Measurements from ENCODE around the gene DIS3L2.
"Not testable (repeated sequence)": the region's sequence is repeated elsewhere in the genome, so short reads cannot be mapped to it uniquely, and the experiment has no call there.

Gene DIS3L2

DNA sequence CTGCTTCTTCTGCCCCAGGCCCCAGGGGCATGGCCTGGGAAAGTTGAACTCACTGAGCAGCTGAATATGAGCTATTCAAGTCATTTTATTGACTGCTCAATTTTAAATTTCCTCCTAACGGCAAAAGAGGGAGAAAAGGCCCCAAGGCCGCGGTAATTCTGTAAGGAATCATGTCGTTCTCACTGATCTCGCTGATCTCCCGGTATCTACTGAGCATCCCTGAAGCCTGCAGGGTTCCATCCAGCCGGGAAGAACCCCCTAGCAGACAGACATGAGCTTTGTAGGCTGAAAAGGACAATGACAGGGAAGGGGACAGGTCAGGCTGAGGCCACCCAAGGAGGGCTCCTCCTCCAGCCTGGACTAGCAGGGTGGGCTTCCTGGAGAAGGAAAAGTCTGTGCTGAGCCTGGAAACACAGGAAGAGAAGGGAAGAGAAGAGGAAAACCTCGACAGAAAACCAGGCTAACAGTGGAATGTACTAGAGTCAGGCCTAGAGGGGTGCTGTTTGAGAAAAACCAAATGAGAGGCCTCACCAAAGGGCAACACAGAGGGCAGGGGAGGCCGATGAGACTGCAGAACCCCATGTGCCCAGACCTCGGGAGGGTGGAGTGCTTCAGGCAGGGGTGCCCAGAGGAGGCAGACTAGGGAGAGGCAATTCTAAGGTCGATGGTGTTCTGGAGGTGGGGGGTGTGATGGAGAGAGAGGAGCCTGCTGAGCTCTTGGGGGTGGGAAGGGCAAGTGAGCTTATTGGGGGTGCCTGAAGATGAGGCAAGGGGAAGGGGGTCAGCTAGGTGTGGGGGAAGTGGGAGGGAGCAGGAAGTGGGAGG lies 32.4 kb upstream of the DIS3L2 start:
- no peak for DNase-seq (ENCODE audit: low read depth)

DNA sequence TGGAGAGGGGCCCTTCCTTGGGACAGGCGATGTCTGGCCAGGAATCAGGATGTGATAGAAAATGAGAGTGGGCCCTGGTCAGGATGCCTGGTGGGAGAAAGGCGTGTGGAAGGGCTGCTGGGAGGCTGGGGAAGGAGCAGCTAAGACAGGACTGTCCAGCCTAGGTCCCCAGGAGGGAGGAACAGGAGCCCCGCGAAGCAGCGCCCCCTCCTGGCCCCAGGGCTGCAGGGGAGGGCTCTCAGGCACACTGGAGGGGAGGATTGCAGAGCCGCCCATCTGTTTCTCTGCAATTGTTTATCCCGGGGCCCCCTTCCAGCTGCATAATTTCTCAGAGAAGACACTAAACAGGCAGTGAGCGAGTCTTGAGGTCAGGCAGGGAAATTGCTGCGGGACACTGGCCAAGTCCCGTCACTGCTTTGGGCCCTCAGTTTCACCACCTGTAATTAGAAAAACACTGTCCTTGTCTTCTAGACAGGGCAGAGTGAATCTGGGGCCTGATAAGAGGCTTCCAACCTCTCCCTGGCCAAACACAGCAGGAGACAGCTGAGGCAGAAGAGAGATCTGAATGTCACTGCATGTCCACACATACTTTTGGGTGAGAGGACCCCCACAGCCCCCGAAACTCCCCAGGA lies 31.4 kb upstream of the DIS3L2 start:
- DNase-seq (ENCODE audit: low read depth): no peak

DNA sequence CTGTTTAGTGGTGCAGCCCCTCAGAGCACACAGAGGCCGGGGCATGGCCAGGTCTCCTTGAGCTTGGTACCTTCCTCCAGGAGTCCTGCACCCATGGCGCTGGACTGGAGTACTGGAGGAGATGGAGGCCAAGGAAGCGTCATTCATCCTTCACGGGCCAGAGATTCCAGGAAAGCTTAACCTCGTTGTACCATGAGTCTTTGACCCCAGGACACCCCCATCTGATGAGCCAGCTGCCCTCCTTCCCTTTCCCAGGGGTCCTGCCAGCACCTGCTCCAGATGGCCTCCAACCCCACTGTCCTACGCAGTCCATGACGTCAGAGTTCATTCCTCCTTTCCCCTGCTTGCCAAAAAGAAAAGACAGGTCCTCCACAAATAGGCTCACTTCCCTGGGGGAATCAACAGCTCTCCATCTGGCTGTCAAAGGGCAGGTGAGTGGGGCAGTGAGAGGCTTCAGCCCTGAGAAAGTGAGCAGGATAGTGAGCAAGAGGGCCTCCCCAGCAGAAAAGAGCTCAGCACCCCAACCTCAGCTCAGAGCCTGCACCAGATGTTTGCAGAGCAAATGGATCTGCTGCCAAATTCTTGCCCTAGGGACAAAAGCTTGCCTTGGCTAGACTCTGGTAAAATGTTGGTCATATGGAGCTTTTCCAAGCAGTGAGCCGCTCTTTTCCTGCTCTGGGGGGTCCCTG lies 30.8 kb upstream of the DIS3L2 start:
- no peak for DNase-seq (ENCODE audit: low read depth)

DNA sequence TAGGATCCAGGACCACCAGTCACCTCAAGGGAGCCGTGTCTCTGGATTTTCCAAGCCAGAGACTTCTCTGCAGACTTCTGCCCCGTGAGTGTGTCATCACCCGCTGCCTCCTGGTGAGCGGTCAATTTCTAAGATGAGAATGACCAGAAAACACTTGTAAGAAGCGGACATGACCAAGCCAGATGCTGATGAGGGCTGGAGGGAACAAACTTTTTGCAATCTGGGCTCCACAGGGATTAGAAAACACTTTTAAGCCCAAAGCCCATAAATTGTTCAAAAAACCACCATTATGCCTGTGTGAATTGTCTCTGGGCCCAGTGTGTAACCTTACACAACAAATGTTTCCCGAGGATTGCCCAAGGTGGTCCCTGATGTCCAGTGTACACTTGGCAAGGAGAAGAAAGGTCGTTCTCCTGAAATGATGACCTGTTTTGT lies 30.0 kb upstream of the DIS3L2 start:
- DNase-seq (ENCODE audit: low read depth): no peak

DNA sequence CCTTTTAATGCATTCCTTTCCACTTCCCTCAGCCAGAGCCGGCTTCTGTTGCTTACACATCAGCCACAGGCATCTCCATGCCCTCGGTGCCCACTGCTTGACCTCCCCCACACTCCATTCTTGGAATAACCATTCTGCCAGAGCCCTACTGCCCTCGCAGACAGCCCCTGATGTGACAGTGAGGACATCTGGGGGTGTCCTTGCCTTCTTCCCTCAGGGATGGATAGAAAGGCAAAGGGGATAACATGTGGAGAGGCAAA lies 28.9 kb upstream of the DIS3L2 start:
- no peak for DNase-seq (ENCODE audit: low read depth)

DNA sequence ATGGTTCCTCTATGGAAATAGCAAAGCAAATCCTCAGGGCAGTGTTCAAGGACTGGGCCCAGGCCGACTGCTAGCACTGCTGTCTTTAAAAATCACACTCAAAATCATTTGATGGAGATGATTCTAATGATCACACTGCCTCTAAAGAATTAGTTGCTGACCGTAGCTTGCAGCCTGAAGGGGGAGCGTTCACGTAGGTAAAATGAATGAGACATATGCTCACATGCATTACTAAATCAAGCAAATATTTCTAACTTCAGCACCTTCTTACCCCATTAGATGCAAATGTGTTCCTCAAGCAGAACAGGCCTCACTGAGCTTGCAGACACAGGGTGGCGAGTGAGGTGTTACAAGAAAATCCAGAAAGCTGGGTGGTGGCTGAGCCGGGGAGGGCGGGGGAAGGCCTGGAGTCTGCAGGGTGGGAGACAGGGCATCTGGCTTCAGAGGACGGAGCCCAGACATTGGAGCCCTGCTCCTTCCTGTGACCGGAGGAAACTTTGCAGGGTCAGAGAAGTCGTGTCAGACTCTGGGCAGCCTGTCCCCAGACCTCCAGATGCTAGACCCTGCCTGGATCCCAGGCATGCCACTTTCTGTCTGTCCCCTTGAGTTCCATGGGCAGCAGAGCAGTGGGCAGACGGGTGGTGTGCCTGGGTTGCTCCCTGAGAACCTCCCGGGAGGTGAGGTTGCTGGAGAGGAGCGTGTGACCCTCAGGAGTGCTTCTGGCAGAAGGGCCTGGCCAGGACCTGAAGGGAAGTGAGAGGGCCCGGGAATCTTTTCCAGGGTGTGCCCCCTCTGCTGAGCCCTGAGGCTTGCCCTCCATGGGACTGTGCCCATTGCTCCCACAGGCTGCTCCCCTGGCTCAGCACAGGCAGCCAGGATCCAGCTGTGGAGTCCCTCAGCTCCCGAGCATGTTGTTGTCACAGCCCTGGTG lies 28.3 kb upstream of the DIS3L2 start:
- no peak for DNase-seq (ENCODE audit: low read depth)

DNA sequence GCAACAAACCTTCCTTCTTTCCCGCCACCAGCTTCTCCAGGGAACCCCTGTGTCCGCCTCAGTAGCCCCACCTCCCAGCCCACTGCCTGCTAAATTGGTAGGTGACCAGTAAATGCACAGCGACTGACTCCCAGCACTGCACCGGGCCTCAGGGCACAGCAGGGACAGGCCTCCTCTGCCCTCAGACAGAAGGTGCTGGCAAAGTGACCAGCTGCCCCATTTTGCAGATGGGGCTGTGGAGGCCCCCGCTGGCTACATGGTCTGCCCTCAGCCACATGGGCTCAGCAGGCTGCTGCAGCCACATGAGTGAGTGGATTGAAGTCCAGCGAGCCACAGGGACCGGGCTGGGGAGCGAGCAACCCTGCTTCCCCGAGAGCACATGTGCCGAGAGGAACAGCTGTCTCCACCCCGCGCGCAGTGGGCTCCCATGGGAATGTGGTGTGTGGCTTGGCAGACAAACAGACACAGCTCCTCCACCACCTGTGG lies 27.6 kb upstream of the DIS3L2 start:
- DNase-seq (ENCODE audit: low read depth): no peak

DNA sequence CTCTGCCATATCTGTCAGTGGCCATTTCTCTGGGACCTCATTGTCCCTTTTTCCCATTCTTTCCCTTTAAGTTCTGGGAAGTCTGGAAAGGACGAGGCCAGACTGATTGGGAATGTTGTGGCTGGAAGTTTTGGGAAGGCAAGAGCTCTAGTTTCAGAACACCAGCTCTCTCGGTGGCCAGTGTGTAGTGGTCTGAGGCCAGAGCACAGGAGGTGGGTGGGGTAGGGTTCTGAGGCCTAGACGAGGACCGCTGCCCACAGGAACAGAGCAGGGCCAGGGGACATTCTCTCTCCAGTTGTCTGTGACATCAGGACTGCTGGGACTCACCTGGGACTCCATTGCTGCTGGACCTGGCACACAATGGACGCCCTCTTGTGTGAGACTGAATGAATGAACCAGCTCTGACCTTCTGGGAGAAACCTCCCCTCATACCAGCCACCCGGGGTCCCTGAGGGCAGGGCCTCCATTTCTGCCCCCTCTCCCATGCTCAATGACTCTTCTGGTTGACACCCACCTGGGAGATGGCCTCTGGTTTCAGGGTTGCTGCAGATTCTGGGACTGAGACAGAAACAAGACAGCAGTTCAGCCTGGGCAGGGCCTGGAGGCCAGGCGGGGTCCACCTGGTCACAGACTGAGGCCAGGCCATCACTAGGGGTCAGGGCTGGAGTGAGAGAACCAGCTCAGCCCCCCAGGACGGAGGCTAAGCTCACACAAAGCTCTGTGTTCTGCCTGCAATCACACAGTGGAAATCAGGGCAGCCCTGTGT lies 26.9 kb upstream of the DIS3L2 start:
- no peak for DNase-seq (ENCODE audit: low read depth)

DNA sequence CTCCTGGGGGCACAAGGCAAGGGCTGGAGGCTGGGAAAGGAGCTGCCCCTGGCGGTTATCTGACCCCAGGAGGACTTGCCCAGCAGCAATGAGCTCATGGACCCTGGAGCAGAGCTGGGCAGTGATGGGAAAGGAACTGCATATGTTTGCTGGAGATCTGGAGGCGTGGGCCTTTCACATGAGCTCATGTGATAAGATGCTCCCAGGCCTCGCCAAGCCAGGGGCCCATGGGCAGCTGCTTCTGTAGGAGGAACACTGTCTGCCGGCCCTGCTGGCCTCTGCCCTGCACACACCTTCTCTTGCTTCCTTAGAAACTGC lies 26.3 kb upstream of the DIS3L2 start:
- no peak for DNase-seq (ENCODE audit: low read depth)

DNA sequence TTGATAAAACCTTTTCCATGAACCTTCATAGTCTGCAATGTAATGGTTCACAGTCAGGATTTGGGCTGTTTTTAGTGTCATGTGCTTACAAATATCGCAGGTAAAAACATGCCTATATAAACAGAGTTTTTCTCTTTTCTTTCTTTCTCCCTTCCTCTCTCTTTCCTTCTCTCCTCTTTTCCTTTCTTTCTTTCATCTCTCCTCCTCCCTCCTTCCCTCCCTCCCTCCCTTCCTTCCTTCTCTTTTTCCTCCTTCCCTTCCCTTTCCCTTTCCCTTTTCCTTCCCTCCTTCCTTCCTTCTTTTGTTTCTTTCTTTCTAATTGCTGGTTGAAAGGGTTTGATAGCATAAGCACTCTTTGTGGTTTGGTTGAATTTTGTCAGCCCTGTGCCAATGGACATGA lies 25.7 kb upstream of the DIS3L2 start:
- no peak for DNase-seq (ENCODE audit: low read depth)

DNA sequence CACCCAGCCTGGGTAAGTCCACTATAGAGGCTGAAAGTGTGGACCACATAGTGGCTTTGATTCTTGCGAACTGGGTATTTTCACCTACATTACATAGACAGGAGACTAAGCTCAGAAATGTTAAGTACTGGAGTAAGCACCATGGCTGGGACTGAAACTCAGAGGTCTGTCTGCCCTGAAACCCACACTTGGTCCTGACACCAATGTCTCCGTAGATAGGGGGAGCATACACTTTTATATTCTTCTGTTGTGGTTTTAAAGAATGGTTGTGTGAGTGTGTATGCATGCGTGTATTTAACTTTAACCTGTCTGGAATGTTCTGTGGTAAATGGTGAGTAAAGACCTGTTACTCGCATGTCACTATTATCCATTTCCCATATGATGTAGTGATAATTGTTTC lies 25.0 kb upstream of the DIS3L2 start:
- DNase-seq (ENCODE audit: low read depth): no peak

DNA sequence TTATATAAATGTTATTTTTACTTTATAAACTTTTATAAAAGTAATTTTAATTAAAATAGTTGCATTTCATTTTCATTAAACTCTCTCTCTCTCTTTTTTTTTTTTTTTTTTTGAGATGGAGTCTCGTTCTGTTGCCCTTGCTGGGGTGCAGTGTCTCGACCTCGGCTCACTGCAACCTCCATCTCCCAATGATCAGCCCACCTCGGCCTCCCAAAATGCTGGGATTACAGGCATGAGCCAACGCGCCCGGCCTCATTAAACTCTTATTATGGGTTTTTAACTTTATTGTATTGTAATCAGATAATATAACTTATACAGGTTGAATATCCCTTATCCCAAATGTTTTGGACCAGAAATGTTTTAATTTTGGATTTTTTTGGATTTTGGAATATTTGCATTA lies 24.5 kb upstream of the DIS3L2 start:
- no peak for DNase-seq (ENCODE audit: low read depth)

DNA sequence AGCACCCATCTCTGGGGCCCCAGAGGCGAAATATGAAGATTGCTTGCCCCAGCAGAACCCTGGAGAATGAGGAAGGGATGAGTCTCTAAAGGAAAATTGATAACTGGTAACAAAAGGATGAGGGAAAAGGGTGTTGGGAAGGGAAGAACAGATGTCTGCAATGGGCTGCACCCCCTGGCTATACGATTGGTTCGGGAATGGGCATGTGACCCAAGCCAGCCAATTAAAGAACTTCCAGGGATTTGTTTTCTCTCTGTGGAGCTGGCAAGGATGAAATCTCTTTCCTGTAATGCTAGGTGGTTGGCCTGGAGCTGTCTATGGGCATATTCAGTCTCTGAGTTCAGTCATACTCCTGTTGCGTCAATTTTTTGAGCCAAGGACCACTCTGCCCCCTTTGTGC lies 22.5 kb upstream of the DIS3L2 start:
- DNase-seq (ENCODE audit: low read depth): no peak

DNA sequence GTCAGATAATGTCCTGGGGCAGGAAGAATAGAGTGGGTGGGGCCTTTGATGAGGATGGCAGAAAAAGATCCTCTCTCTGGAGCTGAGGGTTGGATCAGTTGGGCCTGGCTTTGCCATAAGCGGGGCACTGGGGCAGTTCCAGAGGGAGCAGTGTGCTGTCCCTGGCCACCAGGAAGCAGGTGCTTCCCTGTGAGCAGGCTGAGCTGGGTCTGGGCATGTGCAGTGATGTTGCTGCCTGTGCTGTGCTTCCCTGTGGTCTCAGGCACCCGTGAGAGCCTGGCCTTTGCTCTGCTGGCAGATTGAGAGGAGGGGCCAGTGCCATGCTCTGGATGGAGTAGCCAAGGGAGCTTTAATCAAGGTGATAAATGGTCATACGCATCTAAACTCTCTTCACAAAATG lies 20.7 kb upstream of the DIS3L2 start:
- no peak for DNase-seq (ENCODE audit: low read depth)

DNA sequence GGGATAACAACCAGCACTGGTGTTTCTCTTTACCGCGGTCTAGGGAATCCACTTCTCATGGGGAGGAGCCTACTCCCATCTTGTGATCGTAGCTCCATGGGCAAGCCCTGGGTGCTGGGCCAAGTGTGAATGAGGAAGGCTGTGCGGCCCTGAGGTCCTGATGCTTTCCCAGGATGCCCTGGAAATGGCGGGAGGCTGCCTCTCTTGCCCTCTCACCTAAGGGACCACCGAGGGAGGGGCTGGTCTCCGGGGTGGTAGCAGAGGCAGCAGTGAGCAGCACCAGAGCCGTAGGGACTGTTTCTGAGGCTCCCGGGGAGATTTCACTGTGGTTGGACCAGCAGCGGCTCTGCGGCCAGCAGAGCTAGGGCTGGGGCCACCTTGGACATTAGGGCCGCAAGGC lies 19.8 kb upstream of the DIS3L2 start:
- no peak for DNase-seq (ENCODE audit: low read depth)

DNA sequence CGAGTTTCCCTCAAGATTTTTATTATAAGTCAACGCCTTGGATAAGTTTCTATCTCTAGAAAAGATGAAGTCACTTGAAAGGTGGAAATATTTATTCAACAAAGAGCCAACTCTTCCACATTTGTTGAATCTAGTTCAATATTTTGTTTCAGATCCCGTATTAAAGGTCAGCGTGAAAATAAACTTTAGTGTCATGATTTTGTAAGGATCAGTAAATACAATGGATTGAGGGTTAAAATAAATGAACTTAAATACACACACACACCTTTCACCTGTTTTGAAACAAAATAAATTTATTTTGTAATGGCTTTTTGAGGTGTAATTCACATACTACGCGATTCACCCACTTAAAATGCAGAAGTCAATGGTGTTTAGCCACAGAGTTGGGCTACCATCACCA lies 19.3 kb upstream of the DIS3L2 start:
- no peak for DNase-seq (ENCODE audit: low read depth)

DNA sequence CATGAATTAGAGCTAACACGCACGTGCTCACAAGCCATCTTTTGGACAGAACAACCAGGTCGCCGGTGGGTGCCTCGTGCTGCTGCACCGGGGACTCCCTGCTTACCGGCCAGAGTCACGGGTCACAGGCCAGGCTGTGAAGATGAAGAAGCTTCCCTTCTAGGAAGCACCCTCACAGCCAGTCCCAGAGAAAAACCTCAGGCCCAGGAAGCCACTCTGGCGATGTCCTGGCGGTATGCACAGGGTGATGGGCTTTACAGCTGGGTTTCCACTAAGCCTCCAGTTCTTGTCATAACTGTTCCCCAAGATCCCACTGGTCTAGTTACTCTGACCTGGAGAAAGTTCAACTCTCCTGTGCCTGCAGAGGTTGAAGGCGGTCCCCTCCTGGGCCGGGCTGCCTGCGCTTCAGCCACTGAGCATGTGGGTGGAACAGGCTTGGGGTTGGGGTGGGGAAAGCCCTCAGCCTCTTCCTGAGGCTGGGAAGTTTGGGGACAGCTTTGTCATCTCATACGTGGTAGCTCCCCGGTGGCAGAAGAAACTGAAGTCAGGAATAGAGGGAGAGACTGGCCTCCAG lies 15.2 kb upstream of the DIS3L2 start:
- no peak for DNase-seq (ENCODE audit: low read depth)

DNA sequence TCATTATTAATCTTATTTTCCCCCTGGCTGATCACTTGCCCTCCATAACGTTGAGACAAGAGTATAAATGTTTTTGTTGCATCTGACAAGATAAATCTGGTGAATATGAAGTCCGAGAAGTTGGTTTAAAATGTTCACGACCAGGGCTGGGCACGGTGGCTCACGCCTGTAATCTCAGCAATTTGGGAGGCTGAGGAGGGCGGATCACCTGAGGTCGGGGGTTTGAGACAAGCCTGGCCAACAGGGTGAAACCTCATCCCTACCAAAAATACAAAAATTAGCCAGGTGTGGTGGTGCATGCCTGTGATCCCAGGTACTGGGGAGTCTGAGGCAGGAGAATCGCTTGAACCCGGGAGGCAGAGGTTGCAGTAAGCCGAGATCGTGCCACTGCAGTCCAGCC lies 14.4 kb upstream of the DIS3L2 start:
- DNase-seq (ENCODE audit: low read depth): not testable (repeated sequence)

DNA sequence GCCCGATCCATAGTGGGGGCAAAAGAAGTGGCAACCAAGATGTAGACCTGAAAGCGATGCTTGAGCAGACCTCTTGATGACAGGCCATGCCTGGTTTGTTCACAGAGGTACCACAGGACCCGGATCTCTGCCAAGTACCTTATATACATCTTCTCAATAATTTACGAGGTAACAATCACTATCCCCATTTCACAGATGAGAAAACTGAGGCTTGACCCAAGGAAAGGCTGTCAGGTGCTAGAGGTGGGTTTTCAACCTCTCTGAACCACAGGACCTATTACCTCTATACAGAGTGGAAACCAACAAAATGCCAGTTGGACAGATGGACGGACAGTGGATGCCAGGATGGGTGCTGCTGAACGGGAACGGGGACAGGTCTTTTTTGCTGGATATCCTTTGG lies 13.8 kb upstream of the DIS3L2 start:
- no peak for DNase-seq (ENCODE audit: low read depth)

DNA sequence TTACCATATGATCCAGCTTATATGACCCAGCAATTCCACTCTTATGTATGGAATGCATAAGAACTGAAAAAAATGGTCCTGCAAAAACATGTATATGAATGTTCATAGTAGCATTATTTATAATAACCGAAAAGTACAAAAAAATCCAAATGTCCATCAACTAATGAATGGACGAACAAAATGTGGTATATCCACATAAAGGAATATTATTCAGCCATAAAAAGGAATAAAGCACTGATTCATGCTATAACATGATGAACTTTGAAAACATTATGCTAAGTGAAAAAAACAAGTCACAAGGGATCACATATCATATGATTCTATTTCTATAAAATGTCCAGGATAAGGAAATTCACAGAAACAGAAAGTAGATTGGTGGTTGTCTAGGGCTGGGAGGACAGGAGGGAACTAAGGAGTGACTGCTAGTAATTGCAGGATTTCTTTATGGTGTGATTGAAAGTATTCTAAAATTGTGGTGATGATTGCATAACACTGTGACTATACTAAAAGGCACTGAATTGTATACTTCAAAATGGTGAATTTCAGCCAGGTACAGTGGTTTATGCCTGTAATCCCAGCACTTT lies 10.0 kb upstream of the DIS3L2 start:
- no peak for DNase-seq (ENCODE audit: low read depth)
